Measurements from ENCODE around the gene PGD. TPM values are rescaled to one million over a fixed set of nuclear protein-coding genes. Genes with fewer than 3 reads are reported as not detected.

PGD gene
- total RNA-seq, 1 donor from 2014 or later: 434 TPM

Other genes starting within 250 kb of the PGD start
- gene KIF1B, start 188.5 kb upstream of the PGD start, total RNA-seq: 59.3 TPM
- 6.7 TPM for gene CENPS, start 31.4 kb downstream of the PGD start, total RNA-seq
- not detected for gene CORT, start 51.0 kb downstream of the PGD start, total RNA-seq
- gene DFFA, start 73.5 kb downstream of the PGD start, total RNA-seq: 33.8 TPM
- 35.4 TPM for gene PEX14, start 75.9 kb downstream of the PGD start, total RNA-seq

Data from mesenteric fat pad (tissue), 1 donor.